Posterior vena cava (tissue), 2 donors: ENCODE measurements around the gene LARP4B. TPM values are rescaled to one million over a fixed set of nuclear protein-coding genes. Genes with fewer than 3 reads are reported as not detected.
A peak's percentile ranks its signal among the peaks of the same experiment; 100 is the strongest.
"Not testable (repeated sequence)": the region's sequence is repeated elsewhere in the genome, so short reads cannot be mapped to it uniquely, and the experiment has no call there.

Experiments
- DNase-seq: peaks from one replicate; pipeline ENCODE4 v3.0.0-alpha.2; 2020; ENCODE audit warnings: low spot score
- intact Hi-C, 2 donors: fragments of 100-400 bp; cut with DNase I; formaldehyde crosslinking; loops; one replicate each; pipeline versions ENCODE4 v1.14.1 to v1.14.2; 2022 to 2023
- total RNA-seq, 2 donors: library from RNA; stranded (reverse); fragmentation: NEBNext Ultra II Directional; extraction: Animal tissue kit (Norgen Biotek cat#: 25700); gene quantifications; one replicate each; pipeline ENCODE4 v1.2.1, GENCODE V29; 2021
- donor health status: DM: yes; HTN: yes; CAD: no.
- donor health status: DM: yes; HTN: yes; CAD: no.

LARP4B gene
- total RNA-seq, 2 donors from 2014 or later = 49.6 to 57.8 TPM

GRCh38 chr10:782751-783648, 148.5 kb downstream of the LARP4B start:
- intact Hi-C loops = loop anchor here in 1 of 2 donors (10.0 kb wide), 3 partner anchors 118 to 348 kb away; no protein-coding TSS in a partner anchor
- DNase-seq = no peak

- intact Hi-C loops = loop anchor here in 1 of 2 donors (10.0 kb wide), 3 partner anchors 116 to 346 kb away; no protein-coding TSS in a partner anchor
- DNase-seq = no peak
Observed at GRCh38 chr10:780536-781524, 150.7 kb downstream of the LARP4B start.

DNA sequence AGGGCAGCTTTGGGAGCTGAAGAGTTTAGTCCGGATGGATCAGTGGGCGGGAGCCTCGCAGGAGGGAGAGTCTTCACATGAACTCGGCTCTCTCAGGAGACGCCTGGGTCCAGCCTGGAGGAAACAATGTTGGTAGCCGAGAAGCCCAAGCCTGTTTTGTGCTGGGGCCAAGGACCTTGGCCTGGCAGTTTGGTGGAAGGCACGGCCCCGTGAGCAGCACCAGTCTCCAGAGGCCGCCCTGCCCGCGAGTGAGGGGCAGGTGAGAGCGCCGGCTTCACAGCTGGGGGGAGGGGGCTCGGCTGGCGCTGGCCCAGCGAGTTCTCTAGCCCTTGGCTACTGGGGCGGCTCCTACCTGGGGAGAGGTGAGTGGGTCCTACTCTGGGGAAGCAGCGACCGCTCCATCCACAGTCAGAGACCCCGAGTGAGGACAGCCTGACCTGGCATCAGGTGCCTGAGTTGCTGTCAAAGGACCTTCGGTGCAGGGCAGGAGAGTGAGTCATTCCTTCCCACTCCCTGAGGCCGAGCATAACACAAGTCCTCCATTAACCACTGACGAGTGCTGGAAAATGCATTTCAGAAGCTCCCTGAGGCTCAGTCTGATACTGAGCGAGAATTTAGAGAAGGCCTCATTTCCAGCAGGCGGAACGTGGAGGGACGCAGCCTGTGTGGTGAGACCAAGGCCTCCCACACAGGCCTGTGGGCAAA, 152.7 kb downstream of the LARP4B start:
- no peak for DNase-seq
- intact Hi-C loops = no loop called here

DNA sequence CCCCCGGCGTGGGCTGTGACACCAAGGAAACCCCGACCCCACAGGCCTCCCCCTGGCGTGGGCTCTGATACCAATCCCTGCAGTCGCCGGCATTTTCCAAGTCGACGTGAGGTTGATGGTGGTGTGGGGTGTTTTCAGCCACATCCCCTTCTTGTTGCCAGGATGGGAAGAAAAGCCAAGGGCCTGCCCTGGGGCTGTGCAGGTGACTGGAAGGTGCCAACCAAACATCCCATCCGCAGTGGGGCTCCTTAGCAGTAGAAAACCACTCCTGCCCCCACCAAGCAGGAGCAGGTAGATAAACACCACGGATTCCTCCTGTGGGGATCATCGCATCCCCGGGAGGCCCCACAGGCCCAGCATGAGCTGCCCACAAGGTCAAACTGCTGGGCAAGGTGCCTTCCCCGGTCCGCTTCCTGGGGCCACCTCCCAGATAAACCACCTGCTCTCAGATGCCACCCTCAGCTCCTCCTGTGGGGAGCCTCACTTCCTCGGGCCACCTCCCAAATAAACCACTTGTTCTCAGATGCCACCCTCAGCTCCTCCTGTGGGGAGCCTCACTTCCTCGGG, 153.5 kb downstream of the LARP4B start:
- intact Hi-C loops = no loop called here
- no peak for DNase-seq

DNA sequence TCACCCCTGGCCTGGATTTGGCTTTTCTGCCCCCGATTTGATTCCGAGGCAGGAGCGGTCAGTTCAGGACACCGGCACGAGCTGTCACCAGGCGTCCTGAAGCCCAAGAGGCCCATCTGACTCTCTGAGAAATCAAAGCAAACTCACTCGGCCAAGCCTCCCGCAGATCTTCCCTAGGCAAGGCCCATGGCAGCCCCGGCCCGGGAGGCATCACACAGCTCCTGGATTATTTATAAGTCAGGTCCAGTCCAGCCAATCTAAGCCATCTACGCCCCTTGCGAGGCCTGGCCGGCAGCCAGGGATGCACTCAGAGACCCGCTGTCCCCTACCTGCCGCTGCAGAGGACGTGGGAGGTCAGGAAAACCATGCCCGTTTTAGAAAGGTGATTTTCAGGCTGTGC, 154.7 kb downstream of the LARP4B start:
- peak; percentile 73 for DNase-seq
- intact Hi-C loops = no loop called here

- intact Hi-C loops = no loop called here
- no peak for DNase-seq
Observed at GRCh38 chr10:775245-776075, 156.0 kb downstream of the LARP4B start.

DNA sequence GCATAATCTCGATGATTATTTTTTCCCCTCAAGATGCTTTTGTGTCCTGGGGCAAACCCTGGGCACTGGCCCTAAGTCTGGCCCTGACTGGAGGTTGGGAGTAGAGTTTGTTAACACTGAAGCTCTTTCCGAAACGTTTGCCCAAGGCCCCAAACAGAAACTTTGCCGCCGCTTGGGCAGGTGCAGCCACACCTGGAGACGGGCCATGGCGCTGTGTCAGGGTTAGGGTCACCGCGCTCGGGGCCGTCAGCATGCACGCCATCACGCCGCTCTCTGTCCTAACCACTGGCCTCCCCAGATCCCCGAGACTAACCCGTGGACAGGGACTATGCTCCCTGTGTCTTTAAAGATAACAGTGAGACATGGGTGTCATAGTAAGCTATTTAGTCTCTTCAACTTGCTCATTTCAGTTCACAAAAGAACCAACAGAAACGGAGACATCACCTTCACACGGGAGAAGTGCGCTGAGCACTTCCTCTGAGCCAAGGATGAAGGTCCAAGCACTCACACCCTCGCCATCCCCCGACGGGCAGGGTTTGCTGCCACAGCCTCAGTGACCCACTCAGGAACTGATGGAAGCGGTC, 156.8 kb downstream of the LARP4B start:
- intact Hi-C loops = no loop called here

GRCh38 chr10:774223-774622, 157.3 kb downstream of the LARP4B start:
- no peak for DNase-seq
- intact Hi-C loops = no loop called here

More for the DNA sequence above, 156.8 kb downstream of the LARP4B start:
- DNase-seq = no peak

DNA sequence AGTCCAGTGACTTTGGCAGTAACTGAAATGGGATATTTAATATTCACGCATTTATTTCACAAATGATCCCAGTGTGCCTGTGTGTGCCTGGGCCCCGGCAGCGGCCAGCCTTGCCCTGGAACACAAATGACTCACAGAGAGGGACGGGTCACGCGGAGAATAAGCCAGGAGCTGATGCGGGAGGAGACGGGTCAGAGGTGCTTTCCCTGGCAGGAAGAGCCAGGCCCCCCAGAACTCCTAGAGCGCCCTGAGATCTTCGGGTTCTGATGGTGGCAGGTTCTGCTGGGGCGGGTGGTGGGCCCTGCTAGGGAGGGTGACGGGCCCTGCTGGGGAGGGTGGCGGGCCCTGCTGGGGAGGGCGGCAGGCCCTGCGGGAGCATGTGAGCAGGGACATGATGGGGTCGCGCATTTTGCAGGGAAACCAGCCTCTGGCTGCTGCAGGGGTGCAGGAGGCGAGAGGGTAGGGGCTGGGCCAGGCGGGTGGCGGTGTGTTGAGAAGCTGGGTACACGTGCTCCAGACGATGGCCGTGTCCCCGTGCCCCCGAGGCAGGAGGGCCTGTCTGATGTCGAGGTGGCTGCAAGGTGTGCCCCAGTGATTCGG, 157.8 kb downstream of the LARP4B start:
- DNase-seq = no peak
- intact Hi-C loops = no loop called here

DNA sequence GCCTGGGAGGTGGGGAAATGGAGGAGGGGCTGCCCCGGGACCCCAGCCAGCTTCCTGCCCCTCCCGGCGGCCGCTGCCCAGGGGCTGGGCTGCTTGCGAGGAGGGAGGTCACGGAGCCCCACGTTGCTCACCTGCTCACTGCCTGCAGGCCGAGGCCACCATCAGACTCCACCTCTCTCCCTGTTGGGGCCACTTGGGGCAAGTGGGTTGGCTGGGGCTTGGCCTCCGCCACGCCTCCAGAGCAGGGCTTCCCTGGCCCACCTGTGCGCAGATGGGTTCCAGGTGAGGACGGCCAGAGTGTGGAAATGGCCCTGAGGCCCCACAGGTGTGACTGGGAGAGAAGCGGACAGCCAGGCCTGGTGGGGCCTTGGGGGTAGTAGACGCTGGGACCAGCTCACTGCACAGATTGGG, 159.3 kb downstream of the LARP4B start:
- intact Hi-C loops = no loop called here
- DNase-seq = no peak

DNA sequence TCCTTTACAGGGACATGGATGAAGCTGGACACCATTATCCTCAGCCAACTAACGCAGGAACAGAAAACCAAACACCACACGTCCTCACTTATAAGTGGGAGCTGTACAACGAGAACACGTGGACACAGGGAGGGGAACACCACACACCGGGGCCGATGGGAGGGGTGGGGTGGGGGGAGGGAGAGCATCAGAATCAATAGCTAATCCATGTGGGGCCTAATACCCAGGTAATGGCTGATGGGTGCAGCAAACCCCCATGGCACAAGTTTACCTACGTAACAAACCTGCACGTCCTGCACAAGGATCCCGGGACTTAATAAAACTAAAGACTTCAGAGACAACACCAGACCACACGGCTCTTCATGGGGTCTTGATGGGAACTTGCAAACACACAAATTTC, 159.9 kb downstream of the LARP4B start:
- DNase-seq = no peak
- intact Hi-C loops = no loop called here

GRCh38 chr10:770975-771374, 160.5 kb downstream of the LARP4B start:
- DNase-seq = no peak
- intact Hi-C loops = no loop called here

GRCh38 chr10:770048-770712, 161.3 kb downstream of the LARP4B start:
- DNase-seq, intact Hi-C loops: not testable (repeated sequence)

DNA sequence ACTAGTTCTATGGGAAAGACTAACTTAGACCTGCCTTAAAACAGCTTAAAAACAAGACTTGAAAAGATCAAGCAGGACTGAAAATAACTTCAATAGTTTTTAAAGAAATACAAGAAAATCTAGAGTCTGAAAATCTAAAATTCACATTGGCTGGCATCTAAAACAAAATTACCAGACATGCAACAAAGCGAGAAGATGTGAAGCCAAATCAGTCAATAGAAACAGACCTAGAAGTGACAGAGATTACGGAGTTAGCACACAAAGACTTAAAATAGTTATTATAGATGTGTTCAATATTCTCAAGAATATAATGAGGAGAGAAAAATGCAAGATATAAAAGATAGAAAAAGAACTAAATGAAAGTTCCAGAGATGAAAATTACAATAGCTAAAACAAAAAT, 163.7 kb downstream of the LARP4B start:
- no peak for DNase-seq
- intact Hi-C loops = no loop called here

GRCh38 chr10:767211-767610, 164.3 kb downstream of the LARP4B start:
- no peak for DNase-seq
- intact Hi-C loops = no loop called here

DNA sequence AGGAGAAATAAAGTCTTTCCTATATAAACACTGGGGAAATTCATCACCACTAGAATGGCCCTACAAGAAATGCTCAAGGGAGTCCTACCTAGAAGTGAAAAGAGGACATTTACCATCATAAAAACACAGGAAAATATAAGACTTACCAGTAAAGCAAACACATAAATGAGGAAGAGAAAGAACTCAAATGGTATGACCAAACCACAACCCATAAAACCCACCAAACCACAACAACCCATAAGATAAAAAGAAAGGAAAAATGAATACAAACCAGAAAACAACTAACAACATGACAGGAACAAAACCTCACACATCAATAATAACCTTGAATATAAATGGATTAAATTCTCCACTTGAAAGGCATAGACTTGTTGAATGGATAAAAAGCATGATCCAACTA, 170.1 kb downstream of the LARP4B start:
- no peak for DNase-seq
- intact Hi-C loops = no loop called here

DNA sequence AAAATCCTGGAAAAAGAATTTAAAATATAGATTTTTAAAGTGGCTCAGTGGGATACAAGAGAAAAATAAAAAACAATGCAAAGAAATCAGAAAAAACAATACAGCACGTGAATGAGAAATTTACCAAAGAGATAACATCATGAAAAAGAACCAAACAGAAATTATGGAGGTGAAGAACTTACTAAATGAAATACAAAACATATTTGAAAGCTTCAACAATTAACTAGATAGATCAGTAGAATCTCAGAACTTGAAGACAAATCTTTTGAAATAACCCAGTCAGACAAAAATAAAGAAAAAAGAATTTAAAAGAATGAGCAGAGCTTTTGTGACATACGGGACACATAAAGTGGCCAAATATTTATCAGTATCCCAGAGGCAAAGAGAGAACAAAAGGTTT, 170.9 kb downstream of the LARP4B start:
- no peak for DNase-seq
- intact Hi-C loops = no loop called here
